ENCODE measurements around the gene SHOC2.

SHOC2 gene

GRCh38 chr10:110919349-110919931 lies at the start of gene SHOC2:
SHOC2 (plus strand) TSS chr10:110919604; CDS start chr10:110964359, 44,755 bp downstream.
- peak; percentile 68 for DNase-seq

- DNase-seq: no peak
Measured at GRCh38 chr10:110870823-110871297, 48.5 kb upstream of the SHOC2 start.

GRCh38 chr10:110871298-110872084 lies 47.9 kb upstream of the SHOC2 start, which contains the start of gene PDCD4:
PDCD4 (plus strand) TSS chr10:110871928; CDS start chr10:110876028, 4,100 bp downstream.
- DNase-seq: peak; percentile 96

- peak; percentile 47 for DNase-seq
Measured at GRCh38 chr10:110872145-110872983, 47.0 kb upstream of the SHOC2 start.

GRCh38 chr10:110872984-110873923 lies 46.1 kb upstream of the SHOC2 start:
- no peak for DNase-seq

GRCh38 chr10:110873951-110874350 lies 45.5 kb upstream of the SHOC2 start:
- no peak for DNase-seq

GRCh38 chr10:110876000-110876399 lies 43.4 kb upstream of the SHOC2 start:
- no peak for DNase-seq

GRCh38 chr10:110876788-110877187 lies 42.6 kb upstream of the SHOC2 start:
- no peak for DNase-seq

- no peak for DNase-seq
Measured at GRCh38 chr10:110880012-110880411, 39.4 kb upstream of the SHOC2 start.

GRCh38 chr10:110881247-110881646 lies 38.2 kb upstream of the SHOC2 start:
- no peak for DNase-seq

- DNase-seq: no peak
Measured at GRCh38 chr10:110881905-110882304, 37.5 kb upstream of the SHOC2 start.

GRCh38 chr10:110883924-110884323 lies 35.5 kb upstream of the SHOC2 start:
- no peak for DNase-seq

GRCh38 chr10:110885932-110886674 lies 33.3 kb upstream of the SHOC2 start:
- no peak for DNase-seq

- no peak for DNase-seq
Measured at GRCh38 chr10:110887560-110887959, 31.8 kb upstream of the SHOC2 start.

GRCh38 chr10:110892602-110893288 lies 26.7 kb upstream of the SHOC2 start:
- no peak for DNase-seq

- no peak for DNase-seq
Measured at GRCh38 chr10:110893559-110894179, 25.7 kb upstream of the SHOC2 start.

GRCh38 chr10:110897184-110897583 lies 22.2 kb upstream of the SHOC2 start:
- no peak for DNase-seq

GRCh38 chr10:110898391-110898790 lies 21.0 kb upstream of the SHOC2 start:
- DNase-seq: no peak

GRCh38 chr10:110900983-110901382 lies 18.4 kb upstream of the SHOC2 start:
- no peak for DNase-seq
